Activated T-cell treated with anti-CD3 and anti-CD28 coated beads, Interleukin-2, amount 50 U/mL, for 24 hours (primary cell): ENCODE data around the gene MAGI1.

Source experiments
- DNase-seq: peaks from one replicate; pipeline ENCODE4 v3.0.0-alpha.2; 2020
- H3K27ac Mint-ChIP-seq: 2 replicates; pipeline ENCODE4 v1.8.0; 2020; ENCODE audit warnings: mild to moderate bottlenecking, mixed read lengths
- H3K27me3 Mint-ChIP-seq: 2 replicates; pipeline ENCODE4 v1.8.0; 2020; ENCODE audit warnings: mixed read lengths
- H3K36me3 Mint-ChIP-seq: 2 replicates; pipeline ENCODE4 v1.8.0; 2020; ENCODE audit warnings: low read depth, mixed read lengths
- H3K4me1 Mint-ChIP-seq: 2 replicates; pipeline ENCODE4 v1.8.0; 2020; ENCODE audit warnings: low read depth, mixed read lengths
- H3K4me3 Mint-ChIP-seq: 2 replicates; pipeline ENCODE4 v1.8.0; 2020; ENCODE audit warnings: mild to moderate bottlenecking, moderate library complexity, mixed read lengths
- H3K9me3 Mint-ChIP-seq: 2 replicates; pipeline ENCODE4 v1.8.0; 2020; ENCODE audit warnings: mixed read lengths

The MAGI1 gene

DNA sequence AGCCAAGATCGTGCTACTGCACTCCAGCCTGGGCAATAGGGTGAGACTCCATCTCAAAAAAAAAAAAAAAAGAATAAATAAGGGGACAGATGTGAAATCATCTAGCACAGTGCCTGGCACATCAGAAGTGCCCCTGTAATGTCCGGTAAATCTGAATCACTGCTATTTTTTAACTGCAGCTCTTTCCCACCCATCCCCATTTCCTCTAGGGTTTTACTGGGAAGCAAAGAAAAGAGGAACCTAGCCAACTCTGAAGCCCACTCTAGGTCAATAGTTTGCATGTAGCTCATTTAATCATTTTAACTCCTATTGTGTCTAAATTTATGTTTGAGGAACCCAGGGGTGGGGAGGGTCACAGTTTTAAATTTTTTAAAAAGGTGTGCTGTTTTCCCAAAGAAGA is 26.0 kb downstream of the MAGI1 start:
- DNase-seq: no peak
- Mint-ChIP-seq H3K36me3 (no peaks in the 10 kb centered on the region), H3K9me3 (no peaks in the 10 kb centered on the region), H3K27ac (no peak overlapping the region), H3K27me3 (peaks cover 11% of the 10 kb centered on the region), H3K4me3 (no peak overlapping the region), H3K4me1 (no peaks in the 10 kb centered on the region)

DNA sequence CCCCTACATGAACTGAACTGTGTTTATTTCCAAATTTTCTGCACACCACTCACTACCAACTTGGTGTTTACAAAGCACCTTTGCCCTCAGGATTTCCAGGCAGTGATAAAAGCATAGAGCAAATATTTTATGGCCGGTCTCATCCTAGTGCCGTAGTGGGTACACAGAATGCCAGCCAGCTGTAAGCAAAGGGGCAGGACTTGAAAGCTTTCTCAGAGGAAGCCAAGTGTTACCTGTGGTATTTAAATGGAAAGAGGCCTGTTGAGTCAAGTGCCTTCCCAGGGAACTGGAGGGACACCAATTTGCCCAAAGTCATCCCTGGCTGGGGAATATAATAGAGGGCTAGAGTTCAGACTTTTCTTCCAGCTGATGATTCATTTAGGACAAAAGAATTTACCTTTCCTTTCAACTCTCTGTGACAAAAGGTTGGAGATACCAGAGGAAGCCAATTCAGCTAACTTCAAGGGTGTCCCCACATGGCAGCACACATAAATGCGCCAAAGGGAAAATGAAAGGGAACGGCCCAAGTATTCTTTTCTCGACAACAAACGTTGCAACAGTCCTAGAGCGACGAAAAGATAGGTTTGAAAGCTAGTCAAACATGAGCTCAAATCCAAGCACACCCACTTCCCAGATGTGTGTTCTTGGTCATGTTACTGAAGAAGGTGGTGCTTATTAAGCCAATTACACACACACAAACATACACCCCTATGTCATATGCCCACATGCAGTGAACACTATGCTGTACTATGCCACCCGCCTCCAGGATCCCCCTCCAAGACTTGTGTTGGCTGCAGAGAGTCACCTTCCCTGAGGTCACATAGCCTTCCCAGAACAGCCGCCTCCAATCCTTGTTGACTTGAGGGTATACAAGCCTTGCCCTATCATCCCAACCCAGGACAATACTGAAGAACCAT is 27.7 kb downstream of the MAGI1 start:
- no peaks in the 10 kb centered on the region for H3K36me3 Mint-ChIP-seq
- no peak overlapping the region for H3K4me3 Mint-ChIP-seq
- no peaks in the 10 kb centered on the region for H3K9me3 Mint-ChIP-seq
- no peaks in the 10 kb centered on the region for H3K4me1 Mint-ChIP-seq
- DNase-seq: no peak
- H3K27me3 Mint-ChIP-seq: peaks cover 14% of the 10 kb centered on the region
- H3K27ac Mint-ChIP-seq: no peak overlapping the region

DNA sequence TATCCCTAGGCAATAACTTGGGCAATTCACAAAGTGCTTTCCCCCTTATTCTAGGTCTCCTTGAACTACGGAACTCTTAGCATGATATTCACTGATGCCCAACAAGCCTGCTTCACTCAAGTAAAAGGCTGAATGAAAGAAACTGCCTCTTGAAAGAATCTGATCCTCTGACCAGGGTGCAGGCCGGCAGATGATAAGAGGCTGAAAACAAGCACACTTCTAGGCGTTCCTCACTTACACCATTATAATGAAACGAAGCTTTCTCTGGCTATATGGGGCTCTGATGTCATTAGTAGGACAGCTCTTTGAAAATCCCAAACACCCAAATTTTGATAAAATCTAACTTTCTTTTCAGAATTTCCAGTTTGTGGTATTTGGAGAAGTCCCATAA is 28.4 kb downstream of the MAGI1 start:
- Mint-ChIP-seq H3K4me3 (no peak overlapping the region), H3K27ac (no peak overlapping the region), H3K36me3 (no peaks in the 10 kb centered on the region), H3K27me3 (peaks cover 14% of the 10 kb centered on the region), H3K9me3 (no peaks in the 10 kb centered on the region), H3K4me1 (no peaks in the 10 kb centered on the region)
- DNase-seq: no peak

DNA sequence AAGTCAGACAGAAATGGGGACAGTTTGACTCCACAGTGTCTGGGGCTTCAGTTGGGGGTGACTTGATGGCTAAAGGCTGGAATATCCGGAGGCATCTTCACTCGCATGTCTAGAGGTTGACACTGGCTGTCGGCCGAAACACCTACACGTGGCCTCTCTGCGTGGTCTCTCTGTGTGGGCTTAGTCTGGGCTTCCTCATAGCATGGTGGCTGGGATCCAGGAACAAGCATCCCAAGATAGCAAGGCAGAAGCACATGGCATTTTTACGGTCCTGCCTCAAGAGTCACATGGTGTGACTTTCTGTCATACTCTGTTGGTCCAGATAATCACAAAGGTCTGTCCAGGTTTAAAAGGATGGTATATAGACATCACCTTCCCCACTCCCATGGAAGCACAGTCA is 34.5 kb downstream of the MAGI1 start:
- no peak for DNase-seq
- H3K36me3 Mint-ChIP-seq: no peaks in the 10 kb centered on the region
- peaks cover 17% of the 10 kb centered on the region for H3K27me3 Mint-ChIP-seq
- no peak overlapping the region for H3K4me3 Mint-ChIP-seq
- H3K27ac Mint-ChIP-seq: no peak overlapping the region
- no peaks in the 10 kb centered on the region for H3K9me3 Mint-ChIP-seq
- no peaks in the 10 kb centered on the region for H3K4me1 Mint-ChIP-seq

DNA sequence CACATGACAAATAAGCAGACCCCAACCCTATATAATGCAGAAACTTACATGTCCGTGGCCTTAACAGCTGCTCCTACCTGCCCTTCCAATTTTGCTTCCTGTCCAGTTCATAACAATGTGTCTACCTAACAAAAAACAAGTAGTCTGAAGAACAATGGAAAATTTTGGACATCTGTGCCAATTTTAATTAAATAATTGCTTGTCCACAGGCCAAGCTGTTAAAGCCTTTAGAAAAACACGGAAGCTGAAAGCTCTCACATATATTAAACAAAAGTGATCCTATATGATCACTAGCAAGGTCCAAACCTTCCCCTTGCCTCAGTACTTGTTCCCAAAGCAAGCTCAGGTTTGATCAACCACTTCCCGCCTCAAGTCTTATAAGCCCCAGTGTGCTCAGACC is 37.1 kb downstream of the MAGI1 start:
- H3K4me3 Mint-ChIP-seq: no peak overlapping the region
- no peaks in the 10 kb centered on the region for H3K4me1 Mint-ChIP-seq
- no peaks in the 10 kb centered on the region for H3K36me3 Mint-ChIP-seq
- peaks cover 10% of the 10 kb centered on the region for H3K27me3 Mint-ChIP-seq
- DNase-seq: no peak
- H3K9me3 Mint-ChIP-seq: no peaks in the 10 kb centered on the region
- H3K27ac Mint-ChIP-seq: no peak overlapping the region

DNA sequence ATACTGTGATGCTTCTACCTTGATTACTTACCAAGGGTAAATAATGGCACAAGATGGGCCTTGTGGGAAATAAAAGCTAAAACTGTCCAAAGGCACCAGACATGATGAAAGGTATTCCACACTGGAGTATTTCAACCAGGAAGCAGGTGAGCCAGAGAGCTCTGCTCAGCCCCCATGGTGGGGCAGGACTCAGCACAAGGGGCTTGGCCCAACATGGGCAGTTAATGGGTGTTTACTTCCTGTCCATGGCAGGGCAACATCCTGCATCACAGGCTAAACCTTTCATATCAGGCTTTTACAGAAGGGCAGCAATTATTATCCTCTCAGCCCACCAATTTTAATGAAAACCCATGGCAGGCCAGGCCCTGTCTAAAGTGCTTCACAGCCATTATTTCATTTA is 38.2 kb downstream of the MAGI1 start:
- no peak for DNase-seq
- Mint-ChIP-seq H3K9me3 (no peaks in the 10 kb centered on the region), H3K36me3 (no peaks in the 10 kb centered on the region), H3K4me1 (no peaks in the 10 kb centered on the region), H3K27ac (no peak overlapping the region), H3K4me3 (no peak overlapping the region), H3K27me3 (peaks cover 10% of the 10 kb centered on the region)

DNA sequence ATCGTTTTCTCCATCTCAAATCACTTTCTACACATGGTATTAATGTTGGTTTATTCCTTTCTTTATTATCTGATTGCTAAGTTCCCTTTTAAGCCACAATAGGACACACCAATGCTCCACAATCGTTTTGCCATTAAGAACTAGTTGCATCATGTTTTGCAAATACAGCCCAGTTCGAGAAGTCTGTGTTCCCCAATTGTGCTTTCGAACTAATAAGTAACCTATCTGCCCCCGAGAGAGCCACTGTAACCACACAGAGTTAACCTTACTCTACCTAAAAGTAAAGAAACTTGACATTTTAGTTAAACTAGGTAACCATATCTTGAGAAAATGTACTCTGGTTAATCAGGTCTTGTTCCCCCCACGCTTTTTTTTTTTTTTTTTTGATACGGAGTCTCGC is 39.1 kb downstream of the MAGI1 start:
- no peak overlapping the region for H3K27ac Mint-ChIP-seq
- no peak overlapping the region for H3K4me3 Mint-ChIP-seq
- no peaks in the 10 kb centered on the region for H3K4me1 Mint-ChIP-seq
- H3K36me3 Mint-ChIP-seq: no peaks in the 10 kb centered on the region
- DNase-seq: no peak
- H3K27me3 Mint-ChIP-seq: peaks cover 9% of the 10 kb centered on the region
- H3K9me3 Mint-ChIP-seq: no peaks in the 10 kb centered on the region

DNA sequence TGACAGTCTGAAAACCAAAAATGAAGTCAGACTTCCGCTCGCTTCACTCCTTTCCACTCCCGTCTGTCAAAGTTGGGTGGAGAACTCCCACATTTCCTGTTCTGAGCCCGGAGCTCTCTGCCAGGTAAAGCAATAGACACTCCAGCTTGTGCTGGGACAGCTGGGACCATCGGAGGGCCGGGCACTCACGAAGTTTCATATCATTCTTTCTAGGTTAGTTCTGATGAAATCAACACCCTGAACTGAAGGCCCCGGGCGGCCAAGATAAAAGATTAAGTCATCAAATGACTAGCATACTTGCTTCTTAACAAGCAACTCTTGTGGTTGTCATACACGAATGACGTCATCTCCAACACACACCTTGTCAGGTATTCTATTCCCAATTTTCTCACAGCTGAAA is 42.1 kb downstream of the MAGI1 start:
- H3K27ac Mint-ChIP-seq: no peak overlapping the region
- no peak overlapping the region for H3K4me3 Mint-ChIP-seq
- H3K9me3 Mint-ChIP-seq: peaks cover 3% of the 10 kb centered on the region

DNA sequence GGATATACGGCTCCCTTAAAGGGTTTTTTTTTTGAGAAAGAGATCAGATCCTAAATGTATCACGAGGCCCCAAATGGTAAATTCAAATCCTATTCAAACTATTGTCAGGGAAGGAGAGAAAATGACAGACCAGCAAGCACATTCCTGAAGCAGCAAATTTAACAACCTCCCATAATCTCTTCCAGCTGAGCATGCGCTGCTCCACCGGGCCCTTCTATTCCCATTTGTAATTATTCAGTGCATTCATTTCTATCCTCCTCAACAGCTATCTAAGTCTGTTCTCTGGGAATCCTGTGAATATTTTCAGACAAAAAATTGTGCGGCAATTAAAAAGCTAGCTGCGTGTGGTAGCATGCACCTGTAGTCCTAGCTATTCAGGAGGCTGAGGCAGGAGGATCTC is 43.2 kb downstream of the MAGI1 start:
- peaks cover 7% of the 10 kb centered on the region for H3K4me1 Mint-ChIP-seq
- no peak for DNase-seq
- H3K9me3 Mint-ChIP-seq: peaks cover 3% of the 10 kb centered on the region
- no peak overlapping the region for H3K4me3 Mint-ChIP-seq
- no peak overlapping the region for H3K27ac Mint-ChIP-seq
- H3K27me3 Mint-ChIP-seq: no peaks in the 10 kb centered on the region
- no peaks in the 10 kb centered on the region for H3K36me3 Mint-ChIP-seq

More for the DNA sequence above, 42.1 kb downstream of the MAGI1 start:
- H3K4me1 Mint-ChIP-seq: peaks cover 7% of the 10 kb centered on the region
- H3K27me3 Mint-ChIP-seq: peaks cover 2% of the 10 kb centered on the region
- no peaks in the 10 kb centered on the region for H3K36me3 Mint-ChIP-seq
- no peak for DNase-seq

DNA sequence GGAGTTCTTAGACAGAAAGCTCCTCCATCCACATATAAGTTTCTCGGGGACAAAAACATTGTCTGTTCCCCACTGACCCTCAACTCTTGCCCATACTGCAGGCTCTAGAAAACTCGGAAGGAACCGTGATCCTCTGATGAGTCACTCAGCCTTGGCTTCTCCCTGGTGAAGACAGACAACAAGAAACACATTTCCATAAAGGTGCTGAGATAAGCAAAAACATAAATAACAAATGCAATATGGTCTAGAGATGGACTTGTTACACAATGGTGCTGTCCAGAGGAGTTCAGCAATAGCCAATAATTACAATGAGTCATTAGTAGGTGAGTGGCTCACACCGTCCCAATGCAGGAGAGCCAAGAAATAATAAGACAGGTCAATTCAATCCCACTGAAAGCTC is 43.7 kb downstream of the MAGI1 start:
- Mint-ChIP-seq H3K27ac (no peak overlapping the region), H3K9me3 (peaks cover 3% of the 10 kb centered on the region), H3K36me3 (no peaks in the 10 kb centered on the region), H3K27me3 (peaks cover under 1% of the 10 kb centered on the region), H3K4me3 (no peak overlapping the region), H3K4me1 (peaks cover 7% of the 10 kb centered on the region)
- DNase-seq: no peak

DNA sequence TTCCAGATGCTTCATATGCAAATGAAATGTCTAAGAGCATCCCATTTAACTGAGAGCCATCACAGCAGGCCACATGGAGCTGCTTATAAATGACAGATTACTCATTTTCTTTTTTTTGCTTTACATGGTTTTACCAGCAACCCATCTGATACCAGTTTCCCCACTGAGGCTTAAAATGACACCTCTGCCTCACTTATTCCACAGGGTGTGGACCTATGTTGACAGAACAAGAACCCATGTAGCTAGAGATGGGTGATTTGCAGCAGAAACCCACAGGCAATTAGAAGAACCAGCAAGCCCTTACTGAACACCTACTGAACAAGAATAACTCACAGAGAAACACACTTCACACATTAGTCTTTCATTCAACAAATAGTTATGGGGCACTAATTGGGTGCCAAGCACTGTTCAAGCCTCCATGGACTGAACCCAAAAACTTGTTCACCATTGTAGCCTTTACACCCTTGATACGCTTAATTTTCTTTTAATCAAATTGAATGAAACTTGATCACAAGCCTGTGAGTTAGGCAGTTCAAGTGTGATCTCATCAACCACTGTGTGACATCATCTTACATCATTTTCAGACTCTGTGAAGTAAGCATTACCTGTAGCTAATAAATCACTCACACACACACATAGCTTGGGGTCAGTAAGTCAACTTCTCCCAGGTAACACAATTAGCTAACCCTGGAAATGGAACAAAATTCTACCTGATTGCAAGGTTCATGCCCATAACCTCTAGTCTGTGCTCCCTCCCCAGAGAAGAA is 45.4 kb downstream of the MAGI1 start:
- peaks cover 7% of the 10 kb centered on the region for H3K4me1 Mint-ChIP-seq
- H3K9me3 Mint-ChIP-seq: peaks cover 3% of the 10 kb centered on the region
- no peak overlapping the region for H3K27ac Mint-ChIP-seq
- no peaks in the 10 kb centered on the region for H3K36me3 Mint-ChIP-seq
- DNase-seq: no peak
- no peak overlapping the region for H3K4me3 Mint-ChIP-seq
- H3K27me3 Mint-ChIP-seq: peaks cover 3% of the 10 kb centered on the region

DNA sequence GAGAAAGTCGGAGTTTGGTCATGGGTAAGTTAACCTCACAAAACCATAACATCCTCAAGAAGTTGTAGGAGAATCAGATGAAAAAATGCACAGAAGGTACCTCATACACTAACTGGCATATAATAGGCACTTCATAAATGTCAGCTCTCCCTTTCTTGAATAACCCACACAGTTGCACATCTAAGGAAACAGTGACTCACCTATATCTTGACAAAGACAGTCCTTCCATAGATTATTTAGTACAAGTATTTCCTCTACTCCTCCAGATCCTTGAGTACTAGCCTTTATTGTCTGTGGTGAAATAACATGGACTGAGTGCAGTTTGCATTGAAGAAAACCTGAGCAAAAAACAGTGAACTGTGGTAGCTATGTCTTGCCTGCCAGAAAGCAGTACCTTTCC is 46.6 kb downstream of the MAGI1 start:
- H3K27me3 Mint-ChIP-seq: peaks cover 5% of the 10 kb centered on the region
- H3K9me3 Mint-ChIP-seq: peaks cover 3% of the 10 kb centered on the region

DNA sequence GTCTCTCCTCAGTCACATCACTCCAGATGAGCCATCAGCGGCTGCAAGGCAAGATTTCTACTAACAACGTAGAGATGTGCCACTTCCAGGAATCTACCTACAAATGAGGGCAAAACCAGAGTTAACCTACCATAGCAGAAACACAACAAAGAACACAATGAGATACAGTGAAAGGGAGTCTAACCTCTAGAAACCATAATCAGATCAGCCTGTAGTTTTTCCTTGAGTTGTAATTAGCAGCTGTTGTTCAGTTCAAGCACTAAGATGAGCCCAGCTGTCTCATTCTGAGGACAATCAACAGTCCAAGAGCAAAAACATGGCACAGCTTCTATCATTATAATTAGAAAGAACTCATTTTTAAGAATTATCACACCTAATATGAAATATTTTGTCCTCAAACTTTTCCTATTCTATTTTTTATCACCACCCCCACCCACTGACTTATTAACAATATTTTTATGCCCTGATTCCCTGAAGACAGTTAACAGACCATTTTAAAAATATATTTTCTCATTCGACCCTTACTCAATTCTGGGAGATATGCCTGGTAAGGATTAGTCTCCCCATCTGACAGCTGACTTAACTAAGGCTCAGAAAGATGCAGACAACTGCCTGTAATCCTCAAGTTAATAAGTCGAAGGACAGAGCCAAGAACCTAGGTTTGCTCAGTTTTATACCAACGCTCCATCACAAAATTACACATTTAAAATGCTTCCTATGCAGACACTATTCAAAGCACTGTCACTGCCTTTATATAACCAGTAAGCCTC is 50.1 kb downstream of the MAGI1 start:
- Mint-ChIP-seq H3K36me3 (no peaks in the 10 kb centered on the region), H3K27ac (no peak overlapping the region), H3K27me3 (peaks cover 8% of the 10 kb centered on the region), H3K4me3 (no peak overlapping the region), H3K9me3 (peaks cover 2% of the 10 kb centered on the region), H3K4me1 (peaks cover 7% of the 10 kb centered on the region)
- no peak for DNase-seq

More for the DNA sequence above, 46.6 kb downstream of the MAGI1 start:
- no peak for DNase-seq
- no peaks in the 10 kb centered on the region for H3K36me3 Mint-ChIP-seq
- no peak overlapping the region for H3K4me3 Mint-ChIP-seq
- no peak overlapping the region for H3K27ac Mint-ChIP-seq
- peaks cover 7% of the 10 kb centered on the region for H3K4me1 Mint-ChIP-seq

DNA sequence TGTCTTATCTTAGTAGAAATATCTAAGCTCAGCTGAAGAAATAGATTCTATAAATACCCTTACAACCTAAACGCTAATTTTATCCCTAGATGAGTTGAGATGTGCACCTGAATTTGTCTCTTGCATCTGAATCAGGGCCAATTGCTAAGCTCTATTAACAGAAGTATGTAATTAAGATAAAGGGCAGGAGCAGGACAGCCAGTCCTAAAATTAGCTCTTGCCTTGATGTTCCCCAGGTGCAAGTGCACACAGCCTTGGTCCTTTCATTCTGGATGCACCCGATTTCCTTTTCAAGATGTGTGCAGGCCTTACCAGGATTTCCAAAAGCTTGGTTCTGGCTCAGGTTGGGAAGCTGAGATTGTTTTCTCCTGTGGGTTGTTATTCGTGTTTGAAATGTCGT is 52.4 kb downstream of the MAGI1 start:
- Mint-ChIP-seq H3K4me1 (peaks cover 4% of the 10 kb centered on the region), H3K4me3 (no peak overlapping the region), H3K9me3 (no peaks in the 10 kb centered on the region), H3K36me3 (no peaks in the 10 kb centered on the region), H3K27me3 (peaks cover 8% of the 10 kb centered on the region), H3K27ac (no peak overlapping the region)
- no peak for DNase-seq
